Sigmoid colon (tissue), 7 donors: ENCODE data around the gene CHRND. TPM values are rescaled to one million over a fixed set of nuclear protein-coding genes. Genes with fewer than 3 reads are reported as not detected.

Source experiments
- DNase-seq: peaks from one replicate; pipeline ENCODE4 v3.0.0-alpha.2; 2019
- H3K27ac ChIP-seq, 4 donors: fragments of 200-600 bp; sonication (generic); one replicate each; pipeline ENCODE4 v1.5.1; 2016 to 2019; ENCODE audit warnings: mild to moderate bottlenecking in 1 of 4
- H3K27me3 ChIP-seq, 3 donors: fragments of 200-600 bp; sonication (generic); one replicate each; pipeline ENCODE4 v1.5.1; 2019; ENCODE audit warnings: mild to moderate bottlenecking in 1 of 3
- H3K36me3 ChIP-seq, 4 donors: fragments of 200-600 bp; sonication (generic); one replicate each; pipeline ENCODE4 v1.5.1; 2016 to 2019
- H3K4me1 ChIP-seq, 4 donors: fragments of 200-600 bp; sonication (generic); one replicate each; pipeline ENCODE4 v1.5.1; 2017 to 2019
- H3K4me3 ChIP-seq, 4 donors: fragments of 200-600 bp; sonication (generic); one replicate each; pipeline ENCODE4 v1.5.1; 2017 to 2019; ENCODE audit warnings: mild to moderate bottlenecking in 2 of 4, moderate library complexity in 1 of 4
- H3K9me3 ChIP-seq, 4 donors: fragments of 200-600 bp in 3 of 4; sonication (generic) in 3 of 4; one replicate each; pipeline versions ENCODE4 v1.5.1 to v1.6.1; 2013 to 2019
- CTCF ChIP-seq, 4 experiments: fragments of 450-650 bp in 3 of 4; fragments of 200-600 bp in 1 of 4; IDR thresholded peaks; one replicate each; pipeline ENCODE4 v1.5.1; 2016 to 2019; ENCODE audit warnings: antibody characterized with exemption in 4 of 4, mild to moderate bottlenecking in 3 of 4, moderate library complexity in 2 of 4
- EP300 ChIP-seq, 4 donors: sonication (generic); formaldehyde crosslinking; IDR thresholded peaks; one replicate each; pipeline ENCODE4 v1.6.1; 2017; ENCODE audit warnings: antibody characterized with exemption in 4 of 4
- POLR2A ChIP-seq, 2 donors: fragments of 450-650 bp; IDR thresholded peaks; one replicate each; pipeline ENCODE4 v1.6.1; 2016; ENCODE audit warnings: antibody characterized with exemption in 2 of 2, mild to moderate bottlenecking in 2 of 2, moderate library complexity in 2 of 2
- POLR2AphosphoS5 ChIP-seq, 4 donors: sonication (generic); formaldehyde crosslinking; IDR thresholded peaks; one replicate each; pipeline ENCODE4 v1.6.1; 2017; ENCODE audit warnings: antibody characterized with exemption in 4 of 4
- WGBS, 2 donors: extraction: QIAGEN DNeasy Blood & Tissue Kit; methylation state at CpG; one replicate each; pipeline ENCODE4 v1.1.7; 2013; 5-methylcytosine and 5-hydroxymethylcytosine counted together
- intact Hi-C: fragments of 100-400 bp; cut with DNase I; formaldehyde crosslinking; loops from one replicate; pipeline ENCODE4 v1.15.1; 2023
- polyA plus RNA-seq, 3 donors: library from polyadenylated mRNA; stranded (reverse); fragments of 200-250 nt; gene quantifications; one replicate each; pipeline ENCODE4 v1.2.3, GENCODE V29; 2013
- total RNA-seq, 4 donors: library from RNA; depleted of rRNA; stranded (reverse); fragments of >200 nt; gene quantifications; one replicate each; pipeline ENCODE4 v1.1.0, GENCODE V29; 2016
- donor health status: healthy with polysubstance abuse.
- donor health status: Bipolar disorder and iron deficiency.
- donor health status: healthy.

Gene CHRND
- not detected for total RNA-seq
- polyA plus RNA-seq: not detected

- Histone ChIP-seq H3K27me3 (peaks cover 30 to 59% (median 48%) of the 10 kb centered on the region in 3 donors), H3K9me3 (no peaks in the 10 kb centered on the region), H3K4me1 (peaks cover 0 to 31% (median 29%) of the 10 kb centered on the region in 4 donors), H3K27ac (no peak within 1 kb of the TSS), H3K4me3 (no peak within 1 kb of the TSS), H3K36me3 (no peaks in the 10 kb centered on the region)
- intact Hi-C loops: no loop called here
- DNase-seq: no peak
- TF ChIP-seq CTCF (IDR thresholded peaks at IDR 0.05): no peak
- no peak for TF ChIP-seq EP300 (IDR thresholded peaks at IDR 0.05)
- no peak for TF ChIP-seq POLR2AphosphoS5 (IDR thresholded peaks at IDR 0.05)
- no peak for TF ChIP-seq POLR2A (IDR thresholded peaks at IDR 0.05)
- 12 to 24% methylated on average over 18 of the region's 18 CpGs for WGBS, 2 donors
These were observed at the start of gene CHRND for GRCh38 chr2:232525791-232526371. Gene CHRND (plus strand): TSS chr2:232526160. CDS start chr2:232526216, 56 bp downstream.

- intact Hi-C loops: no loop called here
- no peaks in the 10 kb centered on the region for H3K9me3 ChIP-seq
- 90 to 91% methylated on average over 7 of the region's 7 CpGs for WGBS, 2 donors
- H3K36me3 ChIP-seq: no peaks in the 10 kb centered on the region
- TF ChIP-seq EP300 (IDR thresholded peaks at IDR 0.05) (no peak), POLR2A (IDR thresholded peaks at IDR 0.05) (no peak), CTCF (IDR thresholded peaks at IDR 0.05) (no peak), POLR2AphosphoS5 (IDR thresholded peaks at IDR 0.05) (no peak)
- H3K27me3 ChIP-seq: peaks cover 0 to 18% (median 8%) of the 10 kb centered on the region in 3 donors
- no peaks in the 10 kb centered on the region for H3K4me1 ChIP-seq
- DNase-seq: peak; percentile 40
- H3K4me3 ChIP-seq: no peak overlapping the region
- H3K27ac ChIP-seq: no peak overlapping the region
These were observed 49.2 kb upstream of the CHRND start for GRCh38 chr2:232476791-232477190.

GRCh38 chr2:232477751-232478510 lies 48.0 kb upstream of the CHRND start:
- TF ChIP-seq EP300 (IDR thresholded peaks at IDR 0.05): no peak
- no peak for TF ChIP-seq POLR2AphosphoS5 (IDR thresholded peaks at IDR 0.05)
- TF ChIP-seq POLR2A (IDR thresholded peaks at IDR 0.05): no peak
- TF ChIP-seq CTCF (IDR thresholded peaks at IDR 0.05): no peak
- Histone ChIP-seq H3K36me3 (no peaks in the 10 kb centered on the region), H3K4me3 (no peak overlapping the region), H3K27me3 (peaks cover 0 to 30% (median 8%) of the 10 kb centered on the region in 3 donors), H3K4me1 (no peaks in the 10 kb centered on the region), H3K27ac (no peak overlapping the region), H3K9me3 (no peaks in the 10 kb centered on the region)
- peak; percentile 49 for DNase-seq
- WGBS, 2 donors: 88 to 92% methylated on average over 13 of the region's 13 CpGs
- intact Hi-C loops: no loop called here

- Histone ChIP-seq H3K27ac (no peak overlapping the region), H3K4me1 (no peaks in the 10 kb centered on the region), H3K27me3 (peaks cover 0 to 32% (median 2%) of the 10 kb centered on the region in 3 donors), H3K36me3 (no peaks in the 10 kb centered on the region), H3K4me3 (no peak overlapping the region), H3K9me3 (no peaks in the 10 kb centered on the region)
- intact Hi-C loops: no loop called here
- TF ChIP-seq POLR2AphosphoS5 (IDR thresholded peaks at IDR 0.05): no peak
- TF ChIP-seq EP300 (IDR thresholded peaks at IDR 0.05): no peak
- TF ChIP-seq POLR2A (IDR thresholded peaks at IDR 0.05): no peak
- no peak for TF ChIP-seq CTCF (IDR thresholded peaks at IDR 0.05)
- DNase-seq: peak; percentile 53
- 38 to 75% methylated on average over 19 of the region's 19 CpGs for WGBS, 2 donors
These were observed 47.2 kb upstream of the CHRND start for GRCh38 chr2:232478571-232479340.
